ENCODE data around the gene CBLB. TPM values are rescaled to one million over a fixed set of nuclear protein-coding genes. Genes with fewer than 3 reads are reported as not detected.

Gene CBLB
- 38.6 TPM for total RNA-seq
- long read RNA-seq, full-length matches to known transcripts: 2 of 19 reads
- long read RNA-seq, partial matches to known transcripts: 4 of 19 reads
- long read RNA-seq, other reads (novel, unspliced or antisense): 13 of 19 reads

GRCh38 chr3:105868742-105869530 is at the start of gene CBLB:
TSS of gene CBLB (minus strand) at chr3:105869012. CDS start at chr3:105867577, 1,435 bp downstream.
- peak; percentile 96 for DNase-seq (ENCODE audit: low spot score)
- intact Hi-C loops (cut with DNase I): loop anchor here (2.0 to 5.0 kb wide), 6 partner anchors 38 to 182 kb away; no protein-coding TSS in a partner anchor

- DNase-seq (ENCODE audit: low spot score): no peak
- intact Hi-C loops (cut with DNase I): no loop called here
Measured at GRCh38 chr3:105916767-105917166, 48.0 kb upstream of the CBLB start.

- intact Hi-C loops (cut with DNase I): no loop called here
- DNase-seq (ENCODE audit: low spot score): no peak
Measured at GRCh38 chr3:105915524-105915923, 46.7 kb upstream of the CBLB start.

GRCh38 chr3:105913616-105914015 is 44.8 kb upstream of the CBLB start:
- no peak for DNase-seq (ENCODE audit: low spot score)
- intact Hi-C loops (cut with DNase I): no loop called here

GRCh38 chr3:105912891-105913290 is 44.1 kb upstream of the CBLB start:
- DNase-seq (ENCODE audit: low spot score): no peak
- intact Hi-C loops (cut with DNase I): no loop called here

GRCh38 chr3:105911496-105911895 is 42.7 kb upstream of the CBLB start:
- intact Hi-C loops (cut with DNase I): no loop called here
- no peak for DNase-seq (ENCODE audit: low spot score)

- no peak for DNase-seq (ENCODE audit: low spot score)
- intact Hi-C loops (cut with DNase I): loop anchor here (2.0 to 5.0 kb wide), 2 partner anchors 39 to 80 kb away; partner anchors contain the start of gene CBLB
Measured at GRCh38 chr3:105907777-105908176, 39.0 kb upstream of the CBLB start.

- DNase-seq (ENCODE audit: low spot score): no peak
- intact Hi-C loops (cut with DNase I): loop anchor here (2.0 to 5.0 kb wide), 2 partner anchors 38 to 80 kb away; partner anchors contain the start of gene CBLB
Measured at GRCh38 chr3:105906836-105907235, 38.0 kb upstream of the CBLB start.

GRCh38 chr3:105906345-105906744 is 37.5 kb upstream of the CBLB start:
- no peak for DNase-seq (ENCODE audit: low spot score)
- intact Hi-C loops (cut with DNase I): loop anchor here (2.0 to 5.0 kb wide), 2 partner anchors 38 to 79 kb away; partner anchors contain the start of gene CBLB

GRCh38 chr3:105905328-105905727 is 36.5 kb upstream of the CBLB start:
- intact Hi-C loops (cut with DNase I): loop anchor here (5.0 kb wide), 1 partner anchor 78 kb away; no protein-coding TSS in a partner anchor
- DNase-seq (ENCODE audit: low spot score): no peak

- no peak for DNase-seq (ENCODE audit: low spot score)
- intact Hi-C loops (cut with DNase I): loop anchor here (5.0 kb wide), 1 partner anchor 77 kb away; no protein-coding TSS in a partner anchor
Measured at GRCh38 chr3:105904678-105905284, 36.0 kb upstream of the CBLB start.

GRCh38 chr3:105904251-105904650 is 35.4 kb upstream of the CBLB start:
- no peak for DNase-seq (ENCODE audit: low spot score)
- intact Hi-C loops (cut with DNase I): no loop called here

GRCh38 chr3:105899516-105899915 is 30.7 kb upstream of the CBLB start:
- intact Hi-C loops (cut with DNase I): no loop called here

GRCh38 chr3:105891101-105891500 is 22.3 kb upstream of the CBLB start:
- DNase-seq (ENCODE audit: low spot score): no peak
- intact Hi-C loops (cut with DNase I): no loop called here

More at GRCh38 chr3:105899516-105899915, 30.7 kb upstream of the CBLB start:
- no peak for DNase-seq (ENCODE audit: low spot score)

GRCh38 chr3:105888621-105889579 is 20.1 kb upstream of the CBLB start:
- intact Hi-C loops (cut with DNase I): no loop called here
- no peak for DNase-seq (ENCODE audit: low spot score)

GRCh38 chr3:105885256-105885655 is 16.4 kb upstream of the CBLB start:
- intact Hi-C loops (cut with DNase I): no loop called here

GRCh38 chr3:105883798-105884377 is 15.1 kb upstream of the CBLB start:
- no peak for DNase-seq (ENCODE audit: low spot score)
- intact Hi-C loops (cut with DNase I): no loop called here

More at GRCh38 chr3:105885256-105885655, 16.4 kb upstream of the CBLB start:
- no peak for DNase-seq (ENCODE audit: low spot score)

GRCh38 chr3:105880681-105881290 is 12.0 kb upstream of the CBLB start:
- intact Hi-C loops (cut with DNase I): no loop called here

More at GRCh38 chr3:105880681-105881290, 12.0 kb upstream of the CBLB start:
- DNase-seq (ENCODE audit: low spot score): no peak
